GM08714 (cell line): Measurements from ENCODE around the gene ACAD9.
"Not testable (repeated sequence)": the region's sequence is repeated elsewhere in the genome, so short reads cannot be mapped to it uniquely, and the experiment has no call there.

ENCODE experiments used
- H3K4me3 ChIP-seq: fragments of 200-500 bp; sonication (Bioruptor generic); 2 replicates; pipeline ENCODE4 v1.5.1; 2014; ENCODE audit warnings: mild to moderate bottlenecking, low read length, inconsistent platforms
- ZNF274 ChIP-seq: IDR thresholded peaks from 2 replicates; pipeline ENCODE4 v1.6.1; 2012; ENCODE audit warnings: mild to moderate bottlenecking, low read depth, low read length

ACAD9 gene

GRCh38 chr3:128849911-128850455, 29.4 kb upstream of the ACAD9 start:
- no peak overlapping the region for H3K4me3 ChIP-seq
- no peak for TF ChIP-seq ZNF274

- TF ChIP-seq ZNF274 = no peak
- no peak overlapping the region for H3K4me3 ChIP-seq
These were observed 28.9 kb upstream of the ACAD9 start for GRCh38 chr3:128850544-128850943.

- H3K4me3 ChIP-seq = no peak overlapping the region
- no peak for TF ChIP-seq ZNF274
These were observed 27.8 kb upstream of the ACAD9 start for GRCh38 chr3:128851601-128852000.

DNA sequence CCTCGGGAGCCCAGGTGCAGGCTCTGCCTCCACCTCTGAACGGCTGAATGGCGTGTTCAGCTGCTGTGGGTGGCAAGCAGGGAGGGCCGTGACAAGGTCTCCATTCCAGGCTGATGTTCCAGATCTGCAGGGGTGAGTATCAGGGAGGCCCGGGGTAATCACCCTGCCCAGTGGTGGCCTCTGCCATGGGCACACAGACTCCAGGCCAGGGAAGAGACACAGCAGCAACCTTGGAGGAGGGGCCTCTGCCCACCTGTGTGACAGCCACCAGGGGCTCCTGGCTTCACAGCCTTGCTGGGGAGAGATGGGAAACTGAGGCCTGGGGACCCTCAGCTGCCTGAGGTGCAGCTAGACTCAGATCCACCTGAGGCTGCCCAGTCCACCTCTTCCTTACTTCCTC, 25.6 kb upstream of the ACAD9 start:
- no peak overlapping the region for H3K4me3 ChIP-seq
- no peak for TF ChIP-seq ZNF274

- no peak for TF ChIP-seq ZNF274
- no peak overlapping the region for H3K4me3 ChIP-seq
These were observed 24.9 kb upstream of the ACAD9 start for GRCh38 chr3:128854475-128854874.

DNA sequence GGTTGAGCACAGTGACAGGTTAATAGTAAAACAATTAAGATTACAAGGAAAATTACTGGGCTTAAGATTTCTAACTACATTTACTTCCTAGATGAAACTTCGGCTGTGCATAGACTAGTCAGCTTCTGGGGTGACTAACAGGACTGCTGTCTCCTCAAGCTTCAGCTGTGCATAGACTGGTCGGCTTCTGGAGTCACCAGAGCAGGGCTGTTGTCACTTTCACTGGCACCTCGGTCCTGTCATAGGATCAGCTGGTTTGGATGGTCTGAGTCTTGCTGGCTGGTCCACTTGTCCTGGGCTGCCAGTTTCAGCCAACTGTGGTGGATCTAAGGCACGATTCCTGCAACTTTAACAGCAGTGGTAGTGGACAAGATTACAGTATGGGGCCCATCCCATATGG, 23.9 kb upstream of the ACAD9 start:
- TF ChIP-seq ZNF274 = no peak
- H3K4me3 ChIP-seq = no peak overlapping the region

GRCh38 chr3:128858167-128858566, 21.3 kb upstream of the ACAD9 start:
- TF ChIP-seq ZNF274 = no peak
- H3K4me3 ChIP-seq = no peak overlapping the region

DNA sequence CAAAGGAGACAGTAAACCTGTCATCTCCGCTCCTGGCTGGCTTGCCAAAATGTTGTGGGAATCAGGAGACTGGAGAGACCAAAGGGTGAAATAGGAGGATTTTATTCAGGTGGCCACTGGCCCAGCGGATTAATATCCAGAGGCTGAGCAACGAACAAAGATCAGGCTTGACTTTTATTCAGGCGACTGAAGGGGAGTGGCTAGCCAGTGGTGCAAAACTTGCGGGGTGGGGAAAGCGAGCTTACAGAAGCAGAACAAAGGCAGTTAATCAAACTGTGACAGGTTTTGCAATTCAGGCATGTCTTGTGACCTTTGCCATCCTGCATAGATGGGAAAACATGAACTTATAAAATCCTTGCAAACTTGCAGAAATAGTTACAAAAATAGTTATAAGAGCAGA, 19.8 kb upstream of the ACAD9 start:
- TF ChIP-seq ZNF274 = no peak
- no peak overlapping the region for H3K4me3 ChIP-seq

GRCh38 chr3:128861491-128861890, 17.9 kb upstream of the ACAD9 start:
- no peak overlapping the region for H3K4me3 ChIP-seq
- no peak for TF ChIP-seq ZNF274

GRCh38 chr3:128863560-128863959, 15.9 kb upstream of the ACAD9 start:
- no peak overlapping the region for H3K4me3 ChIP-seq
- TF ChIP-seq ZNF274 = no peak

GRCh38 chr3:128864351-128864811, 15.0 kb upstream of the ACAD9 start:
- no peak overlapping the region for H3K4me3 ChIP-seq
- no peak for TF ChIP-seq ZNF274

- H3K4me3 ChIP-seq = not testable (repeated sequence)
These were observed 14.3 kb upstream of the ACAD9 start for GRCh38 chr3:128864849-128865804.

- no peak overlapping the region for H3K4me3 ChIP-seq
- TF ChIP-seq ZNF274 = no peak
These were observed 12.0 kb upstream of the ACAD9 start for GRCh38 chr3:128867200-128868125.

GRCh38 chr3:128870347-128870746, 9.1 kb upstream of the ACAD9 start:
- H3K4me3 ChIP-seq = no peak overlapping the region
- no peak for TF ChIP-seq ZNF274
